A549 (cell line): ENCODE data around the gene SGSM1. TPM values are rescaled to one million over a fixed set of nuclear protein-coding genes. Genes with fewer than 3 reads are reported as not detected.

ENCODE experiments used
- ATAC-seq, 2 experiments: fragments of 200-7000 bp in 1 of 2; fragments of >200 bp in 1 of 2; cut with Nextera tagmentation in 1 of 2; cut with Tn5 transposase in 1 of 2; 3 replicates each; pipeline versions ENCODE4 v1.8.0 to v1.9.1; 2018 to 2020; ENCODE audit warnings: mild to moderate bottlenecking in 1 of 2, moderate library complexity in 1 of 2
- CTCF ChIA-PET: fragments of 300-600 bp; sonication (Branson Sonifier 250); formaldehyde crosslinking; extraction: SDS; loops from one replicate; lab custom pipeline; 2021; ENCODE audit warnings: antibody characterized with exemption, inconsistent platforms; lab: Yijun Ruan, JAX
- POLR2A ChIA-PET: fragments of 350-600 bp; formaldehyde crosslinking; extraction: SDS; loops from one replicate; lab custom pipeline; 2021; ENCODE audit warnings: antibody characterized with exemption, inconsistent platforms; lab: Yijun Ruan, JAX
- DNase-seq, 2 experiments: peaks; one replicate each; pipeline versions ENCODE4 v3.0.0 to v3.0.0-alpha.2; 2011 to 2016; ENCODE audit warnings: low read depth in 1 of 2, low spot score in 1 of 2
- FAIRE-seq: peaks from 2 replicates; lab custom pipeline; 2011; peaks lifted over from hg19 to GRCh38; lab: Jason Lieb, UNC
- H3K27ac ChIP-seq, 2 experiments: fragments of >200 bp; sonication (Bioruptor Twin); formaldehyde crosslinking; 3 replicates each; pipeline ENCODE4 v1.5.1; 2016 to 2017
- H3K4me1 ChIP-seq: fragments of >200 bp; sonication (Bioruptor Twin); formaldehyde crosslinking; 3 replicates; pipeline ENCODE4 v1.6.1; 2016
- H3K4me2 ChIP-seq: fragments of >200 bp; sonication (Bioruptor Twin); formaldehyde crosslinking; 3 replicates; pipeline ENCODE4 v1.6.1; 2016
- H3K4me3 ChIP-seq: fragments of >200 bp; sonication (Bioruptor Twin); formaldehyde crosslinking; 3 replicates; pipeline ENCODE4 v1.5.1; 2016
- H3K9me3 ChIP-seq: fragments of >200 bp; sonication (Bioruptor Twin); formaldehyde crosslinking; 3 replicates; pipeline ENCODE4 v1.6.1; 2016
- CBX2 ChIP-seq: fragments of 200-600 bp; sonication (generic); IDR thresholded peaks from 2 replicates; pipeline ENCODE4 v1.6.1; 2016; ENCODE audit warnings: low read depth, mild to moderate bottlenecking, borderline replicate concordance
- EHF ChIP-seq: fragments of 250-450 bp; sonication (Bioruptor Pico); IDR thresholded peaks from 2 replicates; pipeline ENCODE4 v1.5.0; 2020; ENCODE audit warnings: mild to moderate bottlenecking
- ELK1 ChIP-seq: fragments of 150-350 bp; IDR thresholded peaks from 2 replicates; pipeline ENCODE4 v1.6.1; 2014; ENCODE audit warnings: low read depth, mild to moderate bottlenecking, low read length
- EP300 ChIP-seq, 2 experiments: fragments of >200 bp; sonication (Bioruptor Twin); formaldehyde crosslinking; IDR thresholded peaks; 2 replicates in 1 of 2; 3 replicates in 1 of 2; pipeline ENCODE4 v1.6.1; 2016 to 2017
- FOSL2 ChIP-seq, 2 experiments: fragments of 450-650 bp in 1 of 2; fragments of >200 bp in 1 of 2; sonication (Bioruptor Twin) in 1 of 2; formaldehyde crosslinking; IDR thresholded peaks; 2 replicates each; pipeline versions ENCODE4 v1.5.0 to v1.6.1; 2016 to 2020; ENCODE audit warnings: mild to moderate bottlenecking in 1 of 2, moderate library complexity in 1 of 2
- FOXS1 ChIP-seq: fragments of 250-450 bp; sonication (Bioruptor Pico); IDR thresholded peaks from 2 replicates; pipeline ENCODE4 v1.5.0; 2020; ENCODE audit warnings: mild to moderate bottlenecking, moderate library complexity
- HOXA7 ChIP-seq: fragments of 250-450 bp; sonication (Bioruptor Pico); IDR thresholded peaks from 2 replicates; pipeline ENCODE4 v1.5.0; 2020; ENCODE audit warnings: mild to moderate bottlenecking, moderate library complexity
- KDM5A ChIP-seq: fragments of 200-600 bp; sonication (generic); IDR thresholded peaks from 2 replicates; pipeline ENCODE4 v1.6.1; 2016; ENCODE audit warnings: antibody characterized with exemption, mild to moderate bottlenecking
- MAZ ChIP-seq: fragments of 150-350 bp; IDR thresholded peaks from 2 replicates; pipeline ENCODE4 v1.6.1; 2014; ENCODE audit warnings: antibody characterized with exemption, low read depth, low read length, borderline replicate concordance
- MYC ChIP-seq: IDR thresholded peaks from 2 replicates; pipeline ENCODE4 v1.6.1; 2012; ENCODE audit warnings: mild to moderate bottlenecking, inconsistent platforms, low read length, improper control_type of control experiment, borderline replicate concordance
- NFE2L2 ChIP-seq: fragments of 150-350 bp; conservative IDR thresholded peaks from 2 replicates; pipeline ENCODE4 v1.6.1; 2014; ENCODE audit warnings: low read length
- NPAS2 ChIP-seq: fragments of 250-450 bp; sonication (Bioruptor Pico); IDR thresholded peaks from 2 replicates; pipeline ENCODE4 v1.8.0; 2022; ENCODE audit warnings: mild to moderate bottlenecking, moderate library complexity, borderline replicate concordance
- POLR2AphosphoS2 ChIP-seq: conservative IDR thresholded peaks from 2 replicates; pipeline ENCODE4 v1.6.1; 2012; ENCODE audit warnings: low read length, improper control_type of control experiment, inconsistent platforms
- RCOR1 ChIP-seq: fragments of 150-350 bp; IDR thresholded peaks from 2 replicates; pipeline ENCODE4 v1.6.1; 2014; ENCODE audit warnings: antibody characterized with exemption, low read length, low read depth
- REST ChIP-seq: fragments of 200-600 bp; sonication (generic); IDR thresholded peaks from 2 replicates; pipeline ENCODE4 v1.6.1; 2016; ENCODE audit warnings: antibody characterized with exemption, mild to moderate bottlenecking, moderate library complexity
- RFX5 ChIP-seq: fragments of 450-650 bp; IDR thresholded peaks from 2 replicates; pipeline ENCODE4 v1.7.1; 2014; ENCODE audit warnings: antibody characterized with exemption, mild to moderate bottlenecking, moderate library complexity
- SMC3 ChIP-seq: fragments of >200 bp; sonication (Bioruptor Twin); formaldehyde crosslinking; IDR thresholded peaks from 3 replicates; pipeline ENCODE4 v1.6.1; 2018; ENCODE audit warnings: inconsistent platforms
- TP53 ChIP-seq: fragments of 250-450 bp; sonication (Bioruptor Pico); IDR thresholded peaks from 2 replicates; pipeline ENCODE4 v1.5.0; 2021; ENCODE audit warnings: mild to moderate bottlenecking, moderate library complexity
- ZNF302 ChIP-seq: fragments of 250-450 bp; sonication (Bioruptor Pico); IDR thresholded peaks from 2 replicates; pipeline ENCODE4 v1.9.0; 2021; ENCODE audit warnings: inconsistent platforms, mild to moderate bottlenecking, moderate library complexity
- WGBS: methylation state at CpG from one replicate; pipeline ENCODE4 v1.1.6; 2017; ENCODE audit errors: missing lambda C conversion rate; 5-methylcytosine and 5-hydroxymethylcytosine counted together
- polyA plus RNA-seq, 4 experiments: library from polyadenylated mRNA; depleted of rRNA in 3 of 4; stranded (reverse); fragments of >200 nt; fragmentation: RNase III in 1 of 4; extraction: RNeasy Plus Mini Kit Qiagen cat#74134 plus additional on column Dnase treatment in 1 of 4; gene quantifications; 2 replicates in 3 of 4; 3 replicates in 1 of 4; pipeline ENCODE4 v1.2.3, GENCODE V29; 2011 to 2017
- TF ChIP-seq, protein P1 (sequence below): fragments of 250-450 bp; sonication (Bioruptor Pico); IDR thresholded peaks from 2 replicates; pipeline ENCODE4 v1.5.0; 2020; ENCODE audit warnings: low read depth, mild to moderate bottlenecking, moderate library complexity
- TF ChIP-seq, protein P2 (sequence below): fragments of >200 bp; sonication (Bioruptor Twin); formaldehyde crosslinking; IDR thresholded peaks from 2 replicates; pipeline ENCODE4 v1.6.1; 2016

SGSM1 gene
- polyA plus RNA-seq, 2 of the 4 experiments (the other 2 are of a cell fraction): 0.50 to 1.4 TPM

DNA sequence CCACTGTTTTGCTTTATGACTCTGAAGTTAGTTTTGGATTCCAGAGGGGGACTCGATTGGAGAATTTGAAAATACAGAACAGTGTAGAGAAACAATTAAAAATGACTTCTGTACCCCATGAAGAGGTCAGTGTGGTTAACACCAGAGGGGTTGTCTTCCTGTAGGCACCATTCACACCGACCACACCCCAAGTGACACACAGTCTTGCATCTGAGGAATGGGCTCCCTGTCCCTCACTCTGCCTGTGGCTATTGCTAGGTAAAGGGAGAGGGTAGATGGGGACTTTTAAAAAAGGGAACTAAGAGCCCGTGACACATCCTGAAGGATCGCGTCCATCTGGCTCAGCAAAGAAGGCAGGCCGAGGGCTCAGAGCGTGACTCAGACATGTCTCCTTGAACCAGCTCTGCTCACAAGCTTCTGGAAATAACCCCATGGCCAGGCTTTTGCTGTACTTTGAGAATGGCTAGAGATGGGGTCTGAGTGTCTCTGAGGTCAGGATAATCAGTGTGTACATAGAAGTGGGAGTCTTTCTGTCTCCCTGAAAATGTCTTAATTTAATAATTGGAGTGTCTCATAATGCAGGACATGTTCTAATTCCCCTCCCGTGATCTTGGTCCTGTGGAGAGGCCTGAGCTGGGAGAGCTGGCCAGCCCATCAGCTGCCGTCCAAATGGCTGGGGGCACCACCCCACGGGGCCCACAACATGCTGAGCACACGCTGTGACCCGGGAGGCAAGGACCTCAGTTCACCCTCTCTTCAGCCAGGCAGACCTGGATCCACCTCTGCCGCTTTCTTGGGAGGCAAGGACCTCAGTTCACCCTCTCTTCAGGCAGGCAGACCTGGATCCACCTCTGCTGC is 39.3 kb downstream of the SGSM1 start:
- POLR2A ChIA-PET: no interaction called here
- TF ChIP-seq REST (no peak), POLR2AphosphoS2 (no peak), FOSL2 (IDR thresholded peaks at IDR 0.05) (no peak), FOSL2 (CRISPR knock-in tag; IDR thresholded peaks at IDR 0.05) (peak; percentile 23; the same call in 1 of the 2 replicates), ZNF302 (CRISPR knock-in tag) (no peak)
- TF ChIP-seq, all 56 proteins: peak for 1
- no peak overlapping the region for H3K4me2 ChIP-seq
- ATAC-seq: peak; percentile 68 to 80; a peak in 5 of 6 replicates
- H3K4me3 ChIP-seq: no peak overlapping the region
- WGBS: 44% methylated on average over 12 of the region's 13 CpGs
- DNase-seq: peak in 1 of 2 experiments; percentile 20
- no peak for FAIRE-seq
- peak overlapping the region in 1 of 2 experiments; percentile 36; a peak in 1 of 6 replicates for H3K27ac ChIP-seq
- H3K9me3 ChIP-seq: no peaks in the 10 kb centered on the region
- CTCF ChIA-PET: interaction anchor here (0.6 kb wide), 1 partner anchor 29 kb away, joined by 3 read pairs; no protein-coding TSS in a partner anchor
- H3K4me1 ChIP-seq: peaks cover 8% of the 10 kb centered on the region; the same call in 1 of the 3 replicates

GRCh38 chr22:24847490-24847889 is 41.5 kb downstream of the SGSM1 start:
- DNase-seq (no peak), FAIRE-seq (no peak), ATAC-seq (no peak)
- H3K9me3 ChIP-seq: no peaks in the 10 kb centered on the region
- no peak overlapping the region for H3K4me3 ChIP-seq
- 94% methylated on average over 13 of the region's 14 CpGs for WGBS
- ChIA-PET POLR2A (no interaction called here), CTCF (interaction anchor here (0.6 to 1.6 kb wide), 3 partner anchors 14 to 79 kb away, joined by 3 to 10 read pairs (median 5); no protein-coding TSS in a partner anchor)
- peaks cover 8% of the 10 kb centered on the region; the same call in 1 of the 3 replicates for H3K4me1 ChIP-seq
- no peak overlapping the region for H3K4me2 ChIP-seq
- no peak for TF ChIP-seq EP300 (IDR thresholded peaks at IDR 0.05)
- no peak for TF ChIP-seq SMC3
- TF ChIP-seq MYC: no peak
- TF ChIP-seq HOXA7 (CRISPR knock-in tag): no peak
- TF ChIP-seq FOXS1: no peak
- TF ChIP-seq ELK1: no peak
- TF ChIP-seq KDM5A: no peak
- TF ChIP-seq, protein P1, sequence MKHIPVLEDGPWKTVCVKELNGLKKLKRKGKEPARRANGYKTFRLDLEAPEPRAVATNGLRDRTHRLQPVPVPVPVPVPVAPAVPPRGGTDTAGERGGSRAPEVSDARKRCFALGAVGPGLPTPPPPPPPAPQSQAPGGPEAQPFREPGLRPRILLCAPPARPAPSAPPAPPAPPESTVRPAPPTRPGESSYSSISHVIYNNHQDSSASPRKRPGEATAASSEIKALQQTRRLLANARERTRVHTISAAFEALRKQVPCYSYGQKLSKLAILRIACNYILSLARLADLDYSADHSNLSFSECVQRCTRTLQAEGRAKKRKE (CRISPR knock-in tag): no peak
- TF ChIP-seq EHF (CRISPR knock-in tag): no peak
- TF ChIP-seq, protein P2, sequence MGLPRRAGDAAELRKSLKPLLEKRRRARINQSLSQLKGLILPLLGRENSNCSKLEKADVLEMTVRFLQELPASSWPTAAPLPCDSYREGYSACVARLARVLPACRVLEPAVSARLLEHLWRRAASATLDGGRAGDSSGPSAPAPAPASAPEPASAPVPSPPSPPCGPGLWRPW: no peak
- TF ChIP-seq CBX2: no peak
- no peak for TF ChIP-seq NFE2L2
- TF ChIP-seq RCOR1: no peak
- TF ChIP-seq RFX5: no peak
- TF ChIP-seq MAZ: no peak
- TF ChIP-seq NPAS2 (CRISPR knock-in tag): no peak
- no peak for TF ChIP-seq TP53 (CRISPR knock-in tag)
- no peak for TF ChIP-seq FOSL2 (IDR thresholded peaks at IDR 0.05)
- TF ChIP-seq FOSL2 (CRISPR knock-in tag; IDR thresholded peaks at IDR 0.05): no peak
- no peak overlapping the region for H3K27ac ChIP-seq
